Karpas-422 (cell line): ENCODE data around the gene ZNF292. TPM values are rescaled to one million over a fixed set of nuclear protein-coding genes. Genes with fewer than 3 reads are reported as not detected.
"Not testable (repeated sequence)": the region's sequence is repeated elsewhere in the genome, so short reads cannot be mapped to it uniquely, and the experiment has no call there.

Experiments used
- DNase-seq: peaks from one replicate; pipeline ENCODE4 v3.0.0-alpha.2; 2015
- H2AFZ ChIP-seq: fragments of 200-600 bp; sonication (generic); 2 replicates; pipeline ENCODE4 v1.6.1; 2014; ENCODE audit warnings: antibody characterized with exemption, low read length, mixed read lengths
- H3K27ac ChIP-seq: fragments of 200-600 bp; sonication (generic); 2 replicates; pipeline ENCODE4 v1.5.1; 2014; ENCODE audit warnings: mild to moderate bottlenecking, low read length, moderate library complexity
- H3K27me3 ChIP-seq: fragments of 200-600 bp; sonication (generic); 2 replicates; pipeline ENCODE4 v1.6.1; 2014; ENCODE audit warnings: low read length, mixed read lengths
- H3K36me3 ChIP-seq: fragments of 200-600 bp; sonication (generic); 2 replicates; pipeline ENCODE4 v1.6.1; 2014; ENCODE audit warnings: low read length, mixed read lengths; ENCODE audit not compliant: insufficient read depth
- H3K4me1 ChIP-seq: fragments of 200-600 bp; sonication (generic); 2 replicates; pipeline ENCODE4 v1.6.1; 2014; ENCODE audit warnings: mild to moderate bottlenecking, low read length, mixed read lengths
- H3K4me2 ChIP-seq: fragments of 200-600 bp; sonication (generic); 2 replicates; pipeline ENCODE4 v1.6.1; 2014; ENCODE audit warnings: low read length, low read depth, mild to moderate bottlenecking; ENCODE audit not compliant: poor library complexity, severe bottlenecking
- H3K4me3 ChIP-seq: fragments of 200-600 bp; sonication (generic); 2 replicates; pipeline ENCODE4 v1.5.1; 2014; ENCODE audit warnings: mild to moderate bottlenecking, antibody characterized with exemption, low read length, mixed read lengths
- H3K79me2 ChIP-seq: fragments of 200-600 bp; sonication (generic); 2 replicates; pipeline ENCODE4 v1.6.1; 2014; ENCODE audit warnings: mild to moderate bottlenecking, low read length, mixed read lengths
- H3K9ac ChIP-seq: fragments of 200-600 bp; sonication (generic); 2 replicates; pipeline ENCODE4 v1.6.0; 2014; ENCODE audit warnings: low read length
- H3K9me2 ChIP-seq: fragments of 200-600 bp; sonication (generic), shearing (Covaris generic); replicated peaks from 2 replicates; pipeline ENCODE4 v1.6.0; 2014; ENCODE audit warnings: mild to moderate bottlenecking, low read length, moderate library complexity; ENCODE audit not compliant: insufficient read depth
- H3K9me3 ChIP-seq: fragments of 300-700, 200-600 bp; sonication (generic); 2 replicates; pipeline ENCODE4 v1.6.1; 2014; ENCODE audit warnings: low read length, mixed read lengths
- H4K20me1 ChIP-seq: fragments of 200-600 bp; sonication (generic); 2 replicates; pipeline ENCODE4 v1.6.1; 2014; ENCODE audit warnings: mild to moderate bottlenecking, antibody characterized with exemption, low read length, low read depth; ENCODE audit not compliant: insufficient read depth
- total RNA-seq: library from RNA; depleted of rRNA; stranded (reverse); fragments of >200 nt; shearing (Covaris generic); gene quantifications from 2 replicates; pipeline ENCODE4 v1.2.3, GENCODE V29; 2014; ENCODE audit warnings: low replicate concordance

The ZNF292 gene
- total RNA-seq, 1 experiment from 2014 or later: 62.8 TPM

DNA sequence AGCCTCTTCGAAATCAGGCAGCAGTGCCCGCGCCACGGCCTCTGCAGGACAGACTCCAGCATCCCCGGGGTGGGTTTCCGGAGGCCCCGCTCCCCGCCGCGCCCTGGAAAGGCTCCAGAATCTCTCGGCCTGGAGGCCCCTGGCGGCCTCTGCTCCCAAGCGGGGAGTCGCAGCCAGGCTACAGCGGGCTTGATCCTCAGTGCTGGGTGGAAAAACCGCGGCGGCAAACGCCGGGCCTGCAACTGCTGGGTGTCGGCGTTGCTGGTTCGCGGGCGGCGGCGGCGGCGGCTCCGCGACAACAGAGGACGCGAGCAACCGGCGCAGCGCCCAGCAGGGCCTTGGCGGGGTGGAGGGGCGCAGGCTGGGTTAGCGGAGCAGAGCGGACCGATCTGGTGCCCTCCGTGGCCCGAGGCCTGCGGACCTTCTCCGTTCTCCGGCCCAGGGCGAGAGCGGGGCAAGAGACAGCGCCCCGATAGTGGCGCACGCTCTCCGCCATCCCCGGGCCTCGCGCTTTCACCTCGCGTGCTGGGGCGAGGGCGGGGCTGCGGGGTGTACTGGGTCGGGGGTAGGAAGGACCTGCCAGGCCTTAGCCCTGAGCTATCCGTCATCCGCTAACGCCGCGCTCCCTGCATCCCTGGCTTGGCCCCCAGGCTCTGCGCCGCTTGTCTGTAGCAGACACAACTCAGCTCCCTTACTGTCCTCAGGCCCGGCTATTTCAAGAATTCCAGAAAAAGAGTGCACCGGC, 3.4 kb upstream of the ZNF292 start:
- H3K9ac ChIP-seq: peak overlapping the region; percentile 72
- H4K20me1 ChIP-seq: peaks cover 9% of the 10 kb centered on the region
- DNase-seq: peak; percentile 79

DNA sequence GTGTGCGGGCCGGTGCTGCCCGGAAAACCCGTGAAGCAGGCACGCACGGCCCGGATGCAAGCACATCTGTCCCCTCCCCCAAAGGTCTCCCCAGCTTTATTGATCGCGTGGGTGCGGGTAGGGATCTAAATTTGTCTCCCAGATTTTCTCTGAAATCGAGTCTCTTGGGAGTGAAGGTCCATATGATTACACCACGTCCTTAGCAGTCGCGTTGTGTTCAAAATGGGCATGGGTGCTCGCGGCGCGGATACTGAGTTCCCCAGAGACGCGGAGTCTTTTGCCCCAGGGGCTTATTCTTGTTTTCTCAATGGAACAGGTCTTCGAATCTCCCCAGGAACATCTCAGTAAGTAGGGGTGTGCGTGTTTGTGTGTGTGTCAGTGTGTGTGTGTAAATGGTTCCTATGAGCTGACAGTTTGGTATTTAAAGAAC, 2.8 kb upstream of the ZNF292 start:
- DNase-seq: no peak
- H3K9me2 ChIP-seq: no peaks in the 10 kb centered on the region
- peak overlapping the region; percentile 73 for H3K4me2 ChIP-seq
- H3K4me1 ChIP-seq: peaks cover 45% of the 10 kb centered on the region
- no peaks in the 10 kb centered on the region for H3K27me3 ChIP-seq
- H3K27ac ChIP-seq: no peak overlapping the region
- H3K9ac ChIP-seq: peak overlapping the region; percentile 72
- peak overlapping the region; percentile 66 for H3K4me3 ChIP-seq
- H3K36me3 ChIP-seq: no peaks in the 10 kb centered on the region
- peak overlapping the region; percentile 73 for H2AFZ ChIP-seq
- peaks cover 11% of the 10 kb centered on the region for H4K20me1 ChIP-seq
- no peaks in the 10 kb centered on the region for H3K9me3 ChIP-seq
- H3K79me2 ChIP-seq: peaks cover 22% of the 10 kb centered on the region

More for the DNA sequence above, 3.4 kb upstream of the ZNF292 start:
- H3K27me3 ChIP-seq: no peaks in the 10 kb centered on the region
- no peaks in the 10 kb centered on the region for H3K9me3 ChIP-seq
- peaks cover 40% of the 10 kb centered on the region for H3K4me1 ChIP-seq
- H3K4me2 ChIP-seq: peak overlapping the region; percentile 73
- peaks cover 16% of the 10 kb centered on the region for H3K79me2 ChIP-seq
- no peaks in the 10 kb centered on the region for H3K9me2 ChIP-seq
- H3K36me3 ChIP-seq: no peaks in the 10 kb centered on the region
- H3K27ac ChIP-seq: no peak overlapping the region
- H2AFZ ChIP-seq: peak overlapping the region; percentile 73
- H3K4me3 ChIP-seq: peak overlapping the region; percentile 66

DNA sequence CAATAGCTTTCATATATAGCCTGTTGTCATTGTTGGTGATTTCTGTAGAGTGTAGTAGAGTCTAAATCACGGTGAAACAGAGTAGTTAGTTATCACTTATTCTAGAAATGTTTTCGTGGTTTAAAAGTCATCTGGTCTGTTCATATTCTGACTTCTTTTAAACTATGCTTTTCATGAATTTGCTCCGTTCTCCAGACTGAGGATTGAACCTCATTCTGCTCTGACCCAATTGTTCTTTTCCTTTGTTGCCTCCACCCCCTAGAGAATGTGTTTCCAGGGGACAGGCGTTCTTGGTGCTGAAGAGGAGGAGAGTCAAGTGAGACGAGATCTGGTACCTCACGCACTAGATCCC, 748 bp upstream of the ZNF292 start:
- peaks cover 42% of the 10 kb centered on the region for H3K79me2 ChIP-seq
- H3K4me3 ChIP-seq: peak overlapping the region; percentile 95

DNA sequence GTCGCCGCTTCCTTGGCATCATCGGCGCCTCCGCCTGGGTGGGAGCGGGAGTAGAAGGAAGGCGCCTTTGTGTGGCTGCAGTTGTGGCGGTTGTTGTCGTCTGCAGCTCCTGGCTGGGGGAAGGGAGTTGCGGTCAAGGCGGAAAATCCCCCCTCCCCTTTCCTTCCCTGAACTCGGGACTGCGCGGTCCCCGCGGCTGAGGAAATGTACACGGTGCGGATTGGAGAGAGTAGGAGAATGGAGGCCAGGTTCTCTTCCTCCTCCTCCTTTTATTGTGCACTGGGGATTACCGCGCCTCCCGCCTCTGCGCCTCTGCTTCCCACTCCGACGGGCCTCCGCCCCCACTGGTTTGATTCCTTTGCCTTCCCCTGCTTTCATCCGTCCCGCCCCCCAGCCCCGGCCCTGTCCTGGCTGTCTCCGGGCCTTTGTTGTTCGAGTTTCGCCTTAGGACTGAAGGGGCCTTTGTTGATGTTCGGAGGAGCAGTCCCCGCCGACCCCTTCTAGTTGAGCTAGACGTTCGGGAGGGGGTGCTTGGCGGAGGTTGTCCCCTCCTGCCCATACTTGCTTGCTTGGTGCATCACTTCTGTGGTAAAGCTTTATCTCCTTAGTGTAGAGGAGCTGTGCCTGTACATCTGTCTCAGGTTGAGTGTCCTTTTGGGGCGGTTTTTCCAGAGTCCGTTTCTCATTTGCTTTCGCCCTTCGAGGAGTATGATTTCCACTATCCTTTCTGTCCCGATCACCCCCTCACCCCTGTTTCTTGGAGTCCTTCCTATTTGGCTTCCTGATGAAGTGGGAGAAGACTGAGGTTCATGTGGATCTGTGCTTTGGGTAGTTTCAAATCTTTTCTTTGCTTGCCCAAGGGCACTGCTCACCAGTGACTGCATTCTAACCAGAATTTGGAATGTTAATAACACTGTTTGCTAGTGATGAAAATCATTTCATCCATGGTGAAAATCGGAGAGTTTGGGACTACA, 764 bp downstream of the ZNF292 start:
- H3K4me1 ChIP-seq: peaks cover 50% of the 10 kb centered on the region
- H3K9me2 ChIP-seq: no peaks in the 10 kb centered on the region
- H3K27me3 ChIP-seq: no peaks in the 10 kb centered on the region
- peak overlapping the region; percentile 95 for H3K4me3 ChIP-seq
- H3K4me2 ChIP-seq: peak overlapping the region; percentile 96
- peak overlapping the region; percentile 38 for H3K27ac ChIP-seq
- H3K9me3 ChIP-seq: no peaks in the 10 kb centered on the region
- H3K79me2 ChIP-seq: peaks cover 57% of the 10 kb centered on the region
- peaks cover 11% of the 10 kb centered on the region; the same call in 1 of the 2 replicates for H3K36me3 ChIP-seq
- peak overlapping the region; percentile 88 for H3K9ac ChIP-seq
- peak; percentile 58 for DNase-seq
- H4K20me1 ChIP-seq: peaks cover 31% of the 10 kb centered on the region
- H2AFZ ChIP-seq: no peak overlapping the region; the same call in 1 of the 2 replicates

More for the DNA sequence above, 748 bp upstream of the ZNF292 start:
- no peaks in the 10 kb centered on the region for H3K9me2 ChIP-seq
- no peaks in the 10 kb centered on the region for H3K27me3 ChIP-seq
- peak overlapping the region; percentile 88 for H3K9ac ChIP-seq
- peak overlapping the region; percentile 96 for H3K4me2 ChIP-seq
- peaks cover 24% of the 10 kb centered on the region for H4K20me1 ChIP-seq
- peak overlapping the region; percentile 69 for H2AFZ ChIP-seq
- peaks cover 45% of the 10 kb centered on the region for H3K4me1 ChIP-seq
- peak overlapping the region; percentile 58 for H3K27ac ChIP-seq
- H3K36me3 ChIP-seq: peaks cover 11% of the 10 kb centered on the region; the same call in 1 of the 2 replicates
- no peaks in the 10 kb centered on the region for H3K9me3 ChIP-seq
- DNase-seq: no peak

DNA sequence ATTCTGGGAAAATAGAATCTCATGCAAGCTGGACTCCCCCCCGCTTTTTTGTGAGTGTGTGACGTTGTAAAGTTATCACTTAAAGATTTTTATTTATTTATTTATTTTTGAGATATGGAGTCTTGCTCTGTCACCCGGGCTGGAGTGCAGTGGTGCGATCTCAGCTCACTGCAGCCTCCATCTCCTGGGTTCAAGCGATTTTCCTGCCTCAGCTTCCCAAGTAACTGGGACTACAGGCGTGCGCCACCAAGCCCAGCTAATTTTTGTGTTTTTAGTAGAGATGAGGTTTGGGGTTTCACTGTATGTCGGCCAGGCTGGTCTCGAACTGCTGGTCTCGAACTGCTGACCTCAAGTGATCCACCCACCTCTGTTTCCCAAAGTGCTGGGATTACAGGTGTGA, 2.2 kb downstream of the ZNF292 start:
- not testable (repeated sequence) for DNase-seq, H3K27ac ChIP-seq, H2AFZ ChIP-seq, H3K9me2 ChIP-seq, H3K9ac ChIP-seq, H3K27me3 ChIP-seq, H3K9me3 ChIP-seq
- Histone ChIP-seq H3K4me1 (peaks cover 42% of the 10 kb centered on the region), H3K79me2 (peaks cover 72% of the 10 kb centered on the region), H3K4me3 (peak overlapping the region; percentile 95), H3K4me2 (peak overlapping the region; percentile 96), H4K20me1 (peaks cover 41% of the 10 kb centered on the region), H3K36me3 (peaks cover 11% of the 10 kb centered on the region; the same call in 1 of the 2 replicates)

DNA sequence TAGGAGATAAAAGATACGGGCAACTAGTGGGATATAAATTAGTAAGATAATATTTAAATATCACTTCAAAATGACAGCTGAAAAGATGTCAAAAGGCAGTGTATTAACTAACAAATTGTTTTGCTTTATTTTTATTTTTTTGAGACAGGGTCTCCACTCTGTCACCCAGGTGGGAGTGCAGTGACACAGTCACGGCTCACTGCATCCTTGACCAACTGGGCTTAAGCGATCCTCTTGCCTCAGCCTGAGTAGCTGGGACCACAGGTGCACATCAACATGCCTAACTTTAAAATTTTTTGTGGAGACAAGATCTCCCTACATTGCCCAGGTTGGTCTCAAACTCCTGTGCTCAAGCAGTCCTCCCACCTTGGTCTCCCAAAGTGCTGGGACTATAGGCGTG, 5.9 kb downstream of the ZNF292 start:
- Histone ChIP-seq H3K27ac (no peak overlapping the region), H3K4me3 (no peak overlapping the region), H3K79me2 (peaks cover 99% of the 10 kb centered on the region), H3K27me3 (no peaks in the 10 kb centered on the region), H3K36me3 (peaks cover 11% of the 10 kb centered on the region; the same call in 1 of the 2 replicates), H2AFZ (no peak overlapping the region), H3K9me3 (no peaks in the 10 kb centered on the region), H3K9me2 (no peaks in the 10 kb centered on the region), H3K4me1 (peaks cover 22% of the 10 kb centered on the region), H4K20me1 (peaks cover 67% of the 10 kb centered on the region), H3K4me2 (no peak overlapping the region), H3K9ac (no peak overlapping the region)
- peak; percentile 31 for DNase-seq

DNA sequence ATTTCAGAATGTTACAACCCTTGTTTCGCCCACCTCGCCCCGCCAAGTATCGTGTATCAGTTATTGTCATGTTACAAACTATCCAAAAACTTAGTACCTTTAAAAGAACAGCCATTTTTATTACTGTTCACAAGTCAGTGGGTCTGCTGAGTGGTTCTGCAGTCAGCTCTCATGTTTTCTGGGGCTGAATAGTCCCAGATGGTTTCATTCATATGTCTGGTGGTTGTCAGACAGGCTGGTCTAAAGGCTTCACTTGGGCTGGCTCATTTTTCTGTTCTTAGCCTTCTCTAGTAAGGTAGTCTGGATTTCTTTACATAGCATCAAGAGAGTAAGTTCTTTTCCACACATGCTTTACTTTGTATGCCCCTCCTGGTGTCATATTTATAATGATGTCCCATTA, 8.6 kb downstream of the ZNF292 start:
- H3K36me3 ChIP-seq: no peaks in the 10 kb centered on the region; the same call in 1 of the 2 replicates
- H3K4me3 ChIP-seq: no peak overlapping the region
- no peak for DNase-seq
- no peaks in the 10 kb centered on the region for H3K9me3 ChIP-seq
- H2AFZ ChIP-seq: no peak overlapping the region
- no peak overlapping the region for H3K9ac ChIP-seq
- H3K4me2 ChIP-seq: no peak overlapping the region
- no peaks in the 10 kb centered on the region for H3K27me3 ChIP-seq
- H3K9me2 ChIP-seq: no peaks in the 10 kb centered on the region
- H3K4me1 ChIP-seq: peaks cover 11% of the 10 kb centered on the region; the same call in 1 of the 2 replicates
- no peak overlapping the region for H3K27ac ChIP-seq
- peaks cover 99% of the 10 kb centered on the region for H3K79me2 ChIP-seq
- H4K20me1 ChIP-seq: peaks cover 68% of the 10 kb centered on the region

DNA sequence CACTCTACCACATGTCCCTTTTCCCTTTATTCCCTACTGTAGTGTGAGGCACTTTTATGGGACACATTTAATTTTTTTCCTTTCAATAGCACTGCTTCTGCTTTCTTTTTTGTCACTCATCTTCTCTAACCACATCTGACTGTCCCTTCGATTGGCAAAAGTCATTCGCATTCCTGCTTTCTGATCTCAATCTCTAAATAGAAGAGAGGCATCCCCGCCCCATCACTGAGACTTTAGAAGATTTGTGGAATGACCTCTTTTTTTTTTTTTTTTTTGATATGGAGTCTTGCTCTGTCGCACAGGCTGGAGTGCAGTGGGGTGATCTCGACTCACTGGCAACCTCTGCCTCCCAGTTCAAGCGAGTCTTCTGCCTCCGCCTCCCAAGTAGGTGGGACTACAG, 9.1 kb downstream of the ZNF292 start:
- peaks cover 13% of the 10 kb centered on the region for H3K4me1 ChIP-seq
- peaks cover 72% of the 10 kb centered on the region for H4K20me1 ChIP-seq

More for the DNA sequence above, 9.1 kb downstream of the ZNF292 start:
- Histone ChIP-seq H3K27me3 (no peaks in the 10 kb centered on the region), H3K4me2 (no peak overlapping the region), H3K27ac (no peak overlapping the region), H3K9ac (no peak overlapping the region), H3K79me2 (peaks cover 100% of the 10 kb centered on the region), H3K9me3 (no peaks in the 10 kb centered on the region), H3K36me3 (0 out of 2 replicates have a peak, but pooled peaks cover 2% of the 10 kb centered on the region), H3K4me3 (no peak overlapping the region), H3K9me2 (no peaks in the 10 kb centered on the region), H2AFZ (no peak overlapping the region)
- no peak for DNase-seq
